K562 (cell line): ENCODE results near the gene POLL.

ENCODE experiments used
- BRF1 ChIP-seq: IDR thresholded peaks from 3 replicates; pipeline ENCODE4 v1.6.1; 2011; ENCODE audit warnings: borderline replicate concordance, mild to moderate bottlenecking; ENCODE audit not compliant: insufficient read length; ENCODE audit errors: extremely low read depth
- CTCF ChIP-seq, 3 experiments: IDR thresholded peaks in 2 of 3; conservative IDR thresholded peaks in 1 of 3; 2 replicates each; pipeline ENCODE4 v1.5.1; 2011 to 2012; ENCODE audit warnings: low read length in 3 of 3, mild to moderate bottlenecking in 3 of 3, control low read depth in 2 of 3, improper control_type of control experiment in 1 of 3, inconsistent platforms in 1 of 3, low read depth in 1 of 3, mixed read lengths in 1 of 3, moderate library complexity in 1 of 3; ENCODE audit not compliant: insufficient read depth in 2 of 3
- HNRNPL ChIP-seq: fragments of 200-400 bp; formaldehyde crosslinking; IDR thresholded peaks from 2 replicates; pipeline ENCODE4 v1.6.1; 2017; ENCODE audit warnings: low read depth, mild to moderate bottlenecking, low read length
- MTA3 ChIP-seq: fragments of 450-650 bp; formaldehyde crosslinking; IDR thresholded peaks from 2 replicates; pipeline ENCODE4 v1.6.1; 2017; ENCODE audit warnings: mild to moderate bottlenecking, borderline replicate concordance
- POLR2AphosphoS5 ChIP-seq: IDR thresholded peaks from 2 replicates; pipeline ENCODE4 v1.6.1; 2011; ENCODE audit warnings: mild to moderate bottlenecking, low read depth, low read length, moderate library complexity; ENCODE audit not compliant: control insufficient read depth, insufficient read depth
- U2AF2 ChIP-seq: fragments of 200-400 bp; formaldehyde crosslinking; optimal IDR thresholded peaks from 2 replicates; pipeline ENCODE3; 2017; ENCODE audit warnings: low read depth, mild to moderate bottlenecking, low read length
- ZFX ChIP-seq: sonication (generic); formaldehyde crosslinking; IDR thresholded peaks from 2 replicates; pipeline ENCODE4 v1.8.0; 2022; ENCODE audit warnings: mild to moderate bottlenecking, missing genetic modification reagents, moderate library complexity
- ZNF589 ChIP-seq: fragments of 200-800 bp; sonication (Bioruptor generic); IDR thresholded peaks from 2 replicates; pipeline ENCODE4 v1.6.1; 2016; ENCODE audit warnings: low read depth, missing genetic modification characterization, missing compliant biosample characterization
- TF ChIP-seq, protein P1 (sequence below): sonication (generic); formaldehyde crosslinking; IDR thresholded peaks from 2 replicates; pipeline ENCODE4 v1.9.0; 2022; ENCODE audit warnings: mild to moderate bottlenecking, missing genetic modification reagents
- TF ChIP-seq, protein P2 (sequence below): sonication (generic); formaldehyde crosslinking; IDR thresholded peaks from 2 replicates; pipeline ENCODE4 v1.8.1; 2022; ENCODE audit warnings: missing genetic modification reagents

GRCh38 chr10:101573885-101574753 lies 13.9 kb downstream of the POLL start:
- TF ChIP-seq ZNF589 (CRISPR knock-in tag) (no peak), POLR2AphosphoS5 (no peak), CTCF (IDR thresholded peaks at IDR 0.05 in 2 of 3, conservative IDR thresholded peaks at IDR 0.05 in 1 of 3; ENCODE audit: insufficient read depth in 2 of 3, low read depth in 1 of 3, low read length in 3 of 3) (no peak), MTA3 (no peak), HNRNPL (no peak), ZFX (no peak), U2AF2 (no peak), BRF1 (no peak)
- TF ChIP-seq, protein P1, sequence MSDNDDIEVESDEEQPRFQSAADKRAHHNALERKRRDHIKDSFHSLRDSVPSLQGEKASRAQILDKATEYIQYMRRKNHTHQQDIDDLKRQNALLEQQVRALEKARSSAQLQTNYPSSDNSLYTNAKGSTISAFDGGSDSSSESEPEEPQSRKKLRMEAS (CRISPR knock-in tag) = no peak
- TF ChIP-seq, protein P2, sequence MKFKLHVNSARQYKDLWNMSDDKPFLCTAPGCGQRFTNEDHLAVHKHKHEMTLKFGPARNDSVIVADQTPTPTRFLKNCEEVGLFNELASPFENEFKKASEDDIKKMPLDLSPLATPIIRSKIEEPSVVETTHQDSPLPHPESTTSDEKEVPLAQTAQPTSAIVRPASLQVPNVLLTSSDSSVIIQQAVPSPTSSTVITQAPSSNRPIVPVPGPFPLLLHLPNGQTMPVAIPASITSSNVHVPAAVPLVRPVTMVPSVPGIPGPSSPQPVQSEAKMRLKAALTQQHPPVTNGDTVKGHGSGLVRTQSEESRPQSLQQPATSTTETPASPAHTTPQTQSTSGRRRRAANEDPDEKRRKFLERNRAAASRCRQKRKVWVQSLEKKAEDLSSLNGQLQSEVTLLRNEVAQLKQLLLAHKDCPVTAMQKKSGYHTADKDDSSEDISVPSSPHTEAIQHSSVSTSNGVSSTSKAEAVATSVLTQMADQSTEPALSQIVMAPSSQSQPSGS = no peak
